ENCODE results near the gene KCNIP1.

KCNIP1 gene

DNA sequence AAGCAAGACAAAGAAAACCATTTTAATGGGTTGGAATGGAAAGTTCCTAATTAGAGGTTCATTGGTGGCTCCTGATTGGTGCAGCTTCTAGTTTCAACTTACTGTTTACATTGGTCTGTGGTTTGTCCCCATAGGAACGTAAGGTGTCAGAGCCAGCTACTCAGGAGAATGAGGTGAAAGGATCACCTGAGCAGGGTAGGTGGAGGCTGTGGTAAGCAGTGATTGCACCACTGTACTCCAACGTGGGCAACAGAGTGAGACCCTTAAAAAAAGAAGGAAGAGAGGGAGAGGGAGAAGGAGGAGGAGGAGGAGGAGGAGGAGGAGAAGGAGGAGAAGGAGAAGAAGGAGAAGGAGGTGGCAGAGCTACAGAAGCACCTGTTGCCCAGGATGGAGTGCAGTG is 30.4 kb downstream of the KCNIP1 start:
- H3K4me3 Mint-ChIP-seq = no peak overlapping the region

GRCh38 chr5:170534941-170535340 is 31.1 kb downstream of the KCNIP1 start:
- Mint-ChIP-seq H3K4me3 (no peak overlapping the region), H3K4me1 (peaks cover 43% of the 10 kb centered on the region), H3K27me3 (ENCODE audit: low read depth) (peaks cover 23% of the 10 kb centered on the region), H3K27ac (peak overlapping the region in 1 of 3 experiments; percentile 44), H3K36me3 (ENCODE audit: low read depth) (no peaks in the 10 kb centered on the region), H3K9me3 (no peaks in the 10 kb centered on the region)
- TF ChIP-seq, protein P1, sequence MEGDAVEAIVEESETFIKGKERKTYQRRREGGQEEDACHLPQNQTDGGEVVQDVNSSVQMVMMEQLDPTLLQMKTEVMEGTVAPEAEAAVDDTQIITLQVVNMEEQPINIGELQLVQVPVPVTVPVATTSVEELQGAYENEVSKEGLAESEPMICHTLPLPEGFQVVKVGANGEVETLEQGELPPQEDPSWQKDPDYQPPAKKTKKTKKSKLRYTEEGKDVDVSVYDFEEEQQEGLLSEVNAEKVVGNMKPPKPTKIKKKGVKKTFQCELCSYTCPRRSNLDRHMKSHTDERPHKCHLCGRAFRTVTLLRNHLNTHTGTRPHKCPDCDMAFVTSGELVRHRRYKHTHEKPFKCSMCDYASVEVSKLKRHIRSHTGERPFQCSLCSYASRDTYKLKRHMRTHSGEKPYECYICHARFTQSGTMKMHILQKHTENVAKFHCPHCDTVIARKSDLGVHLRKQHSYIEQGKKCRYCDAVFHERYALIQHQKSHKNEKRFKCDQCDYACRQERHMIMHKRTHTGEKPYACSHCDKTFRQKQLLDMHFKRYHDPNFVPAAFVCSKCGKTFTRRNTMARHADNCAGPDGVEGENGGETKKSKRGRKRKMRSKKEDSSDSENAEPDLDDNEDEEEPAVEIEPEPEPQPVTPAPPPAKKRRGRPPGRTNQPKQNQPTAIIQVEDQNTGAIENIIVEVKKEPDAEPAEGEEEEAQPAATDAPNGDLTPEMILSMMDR (IDR thresholded peaks at IDR 0.05; ENCODE audit: unreplicated experiment in 3 of 3) = no peak

More for the DNA sequence above, 30.4 kb downstream of the KCNIP1 start:
- TF ChIP-seq, protein P1 (IDR thresholded peaks at IDR 0.05; ENCODE audit: unreplicated experiment in 3 of 3) = no peak
- Mint-ChIP-seq H3K9me3 (no peaks in the 10 kb centered on the region), H3K36me3 (ENCODE audit: low read depth) (no peaks in the 10 kb centered on the region), H3K27ac (peak overlapping the region; percentile 13 to 54 (median 44)), H3K27me3 (ENCODE audit: low read depth) (peaks cover 23% of the 10 kb centered on the region), H3K4me1 (peaks cover 36% of the 10 kb centered on the region)

- Mint-ChIP-seq H3K27me3 (ENCODE audit: low read depth) (peaks cover 19% of the 10 kb centered on the region), H3K4me1 (peaks cover 46% of the 10 kb centered on the region), H3K36me3 (ENCODE audit: low read depth) (no peaks in the 10 kb centered on the region), H3K9me3 (no peaks in the 10 kb centered on the region), H3K4me3 (no peak overlapping the region), H3K27ac (peak overlapping the region; percentile 32 to 80 (median 60))
- TF ChIP-seq, protein P1 (IDR thresholded peaks at IDR 0.05; ENCODE audit: unreplicated experiment in 3 of 3) = no peak
These were observed 32.7 kb downstream of the KCNIP1 start for GRCh38 chr5:170536525-170536924.

- Mint-ChIP-seq H3K36me3 (ENCODE audit: low read depth) (no peaks in the 10 kb centered on the region), H3K4me3 (no peak overlapping the region), H3K9me3 (no peaks in the 10 kb centered on the region), H3K27me3 (ENCODE audit: low read depth) (peaks cover 21% of the 10 kb centered on the region), H3K4me1 (peaks cover 52% of the 10 kb centered on the region), H3K27ac (no peak overlapping the region)
- TF ChIP-seq, protein P1 (IDR thresholded peaks at IDR 0.05; ENCODE audit: unreplicated experiment in 3 of 3) = no peak
These were observed 33.8 kb downstream of the KCNIP1 start for GRCh38 chr5:170537451-170538095.

DNA sequence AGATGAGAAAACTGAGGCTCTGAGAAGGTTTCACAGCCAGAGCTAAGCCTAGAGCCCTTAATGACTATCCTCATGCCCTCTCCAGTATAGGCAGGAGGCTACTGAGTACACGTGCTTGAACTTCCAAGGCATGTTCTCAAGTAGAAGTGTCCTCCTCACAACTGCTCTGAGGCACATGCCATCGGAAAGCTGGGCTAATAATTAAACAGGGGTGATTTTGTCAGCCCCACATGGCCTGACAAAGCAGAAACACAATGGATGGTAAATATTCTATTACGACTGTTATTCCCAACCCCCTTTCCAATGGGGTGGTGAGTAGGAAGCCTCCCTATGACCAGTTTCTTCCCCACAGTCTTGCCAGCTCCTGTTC is 34.3 kb downstream of the KCNIP1 start:
- Mint-ChIP-seq H3K27me3 (ENCODE audit: low read depth) (peaks cover 21% of the 10 kb centered on the region), H3K27ac (no peak overlapping the region), H3K36me3 (ENCODE audit: low read depth) (no peaks in the 10 kb centered on the region), H3K4me3 (no peak overlapping the region), H3K4me1 (peaks cover 51% of the 10 kb centered on the region), H3K9me3 (no peaks in the 10 kb centered on the region)
- TF ChIP-seq, protein P1 (IDR thresholded peaks at IDR 0.05; ENCODE audit: unreplicated experiment in 3 of 3) = no peak
